H1 (cell line): ENCODE results near the gene MATN1. TPM values are rescaled to one million over a fixed set of nuclear protein-coding genes. Genes with fewer than 3 reads are reported as not detected.

Experiments used
- CTCF ChIA-PET: fragments of 300-600 bp; sonication (Branson Sonifier 250); formaldehyde crosslinking; loops from one replicate; lab custom pipeline; 2021; ENCODE audit not compliant: partially characterized antibody; lab: Charles Lee
- POLR2A ChIA-PET: fragments of 300-600 bp; sonication (Branson Sonifier 250); formaldehyde crosslinking; loops from one replicate; lab custom pipeline; 2021; ENCODE audit warnings: inconsistent platforms; ENCODE audit not compliant: partially characterized antibody; lab: Charles Lee
- DNase-seq, 2 experiments: peaks; one replicate each; pipeline versions ENCODE4 v3.0.0 to v3.0.0-alpha.2; 2010 to 2022; ENCODE audit warnings: low spot score in 2 of 2, low read depth in 1 of 2, mixed read lengths in 1 of 2
- FAIRE-seq: peaks from 2 replicates; lab custom pipeline; 2011; peaks lifted over from hg19 to GRCh38; lab: Jason Lieb, UNC
- H2AFZ ChIP-seq: 2 replicates; pipeline ENCODE4 v1.8.1; 2012; ENCODE audit warnings: low read length, inconsistent platforms
- H2AK5ac ChIP-seq: 2 replicates; pipeline ENCODE4 v1.6.1; 2013; ENCODE audit warnings: low read depth, low read length
- H2BK120ac ChIP-seq: replicated peaks from 2 replicates; pipeline ENCODE3; 2013; ENCODE audit warnings: low read depth, low read length, inconsistent platforms
- H2BK12ac ChIP-seq: 2 replicates; pipeline ENCODE4 v1.6.1; 2013; ENCODE audit warnings: low read depth, low read length
- H2BK15ac ChIP-seq: 2 replicates; pipeline ENCODE4 v1.6.1; 2013; ENCODE audit warnings: low read length
- H2BK20ac ChIP-seq: 2 replicates; pipeline ENCODE4 v1.6.1; 2013; ENCODE audit warnings: low read length
- H2BK5ac ChIP-seq: 2 replicates; pipeline ENCODE4 v1.6.1; 2013; ENCODE audit warnings: low read depth, low read length
- H3K14ac ChIP-seq: 2 replicates; pipeline ENCODE4 v1.6.1; 2013; ENCODE audit warnings: inconsistent platforms; ENCODE audit not compliant: insufficient read length
- H3K18ac ChIP-seq: 2 replicates; pipeline ENCODE4 v1.6.1; 2013; ENCODE audit warnings: low read length; ENCODE audit errors: extremely low read depth
- H3K23ac ChIP-seq: 2 replicates; pipeline ENCODE4 v1.6.1; 2013; ENCODE audit warnings: inconsistent platforms; ENCODE audit not compliant: insufficient read length
- H3K23me2 ChIP-seq: 2 replicates; pipeline ENCODE4 v1.6.1; 2013; ENCODE audit warnings: low read depth, low read length
- H3K27ac ChIP-seq: 2 replicates; pipeline ENCODE4 v1.6.1; 2011; ENCODE audit warnings: low read depth, low read length, inconsistent platforms
- H3K27me3 ChIP-seq, 4 experiments: replicated peaks in 1 of 4; 1 replicate in 1 of 4; 2 replicates in 3 of 4; pipeline versions ENCODE4 v1.6.1 to v1.8.1; 2011 to 2013; ENCODE audit warnings: low read length in 3 of 4, mild to moderate bottlenecking in 3 of 4, inconsistent platforms in 2 of 4, mixed read lengths in 2 of 4, moderate library complexity in 1 of 4; ENCODE audit not compliant: control insufficient read depth in 3 of 4, insufficient read depth in 3 of 4; ENCODE audit errors: extremely low read depth in 1 of 4
- H3K36me3 ChIP-seq, 4 experiments: 2 replicates each; pipeline versions ENCODE4 v1.6.1 to v1.8.1; 2011 to 2013; ENCODE audit warnings: mild to moderate bottlenecking in 4 of 4, low read length in 3 of 4, moderate library complexity in 2 of 4, control low read depth in 1 of 4, inconsistent platforms in 1 of 4; ENCODE audit not compliant: insufficient read depth in 4 of 4, control insufficient read depth in 2 of 4
- H3K4ac ChIP-seq: replicated peaks from 2 replicates; pipeline ENCODE3; 2013; ENCODE audit warnings: low read length, low read depth, mixed read lengths, inconsistent platforms; ENCODE audit not compliant: insufficient read length
- H3K4me1 ChIP-seq, 4 experiments: replicated peaks in 1 of 4; 1 replicate in 1 of 4; 2 replicates in 3 of 4; pipeline versions ENCODE4 v1.6.1 to v1.8.1; 2011 to 2013; ENCODE audit warnings: low read length in 3 of 4, inconsistent platforms in 2 of 4, mixed read lengths in 1 of 4; ENCODE audit not compliant: insufficient read depth in 4 of 4, control insufficient read depth in 3 of 4
- H3K4me2 ChIP-seq, 2 experiments: 2 replicates each; pipeline versions ENCODE4 v1.6.1 to v1.8.1; 2011 to 2013; ENCODE audit warnings: low read depth in 2 of 2, low read length in 2 of 2, control low read depth in 1 of 2, inconsistent platforms in 1 of 2, mild to moderate bottlenecking in 1 of 2; ENCODE audit not compliant: insufficient read depth in 1 of 2
- H3K4me3 ChIP-seq, 4 experiments: fragments of 200-600, 300-600 bp in 1 of 4; sonication (generic), shearing (Covaris generic), sonication (Bioruptor Twin) in 1 of 4; 2 replicates each; pipeline versions ENCODE4 v1.5.1 to v1.8.1; 2011 to 2016; ENCODE audit warnings: low read length in 4 of 4, low read depth in 3 of 4, control low read depth in 2 of 4, inconsistent platforms in 2 of 4, mild to moderate bottlenecking in 2 of 4, mixed read lengths in 1 of 4, moderate library complexity in 1 of 4; ENCODE audit not compliant: insufficient read depth in 2 of 4; ENCODE audit errors: extremely low read depth in 1 of 4
- H3K56ac ChIP-seq: replicated peaks from 2 replicates; pipeline ENCODE3; 2013; ENCODE audit warnings: low read depth, mild to moderate bottlenecking, mixed read lengths, low read length, inconsistent platforms; ENCODE audit not compliant: insufficient read length
- H3K79me1 ChIP-seq: 2 replicates; pipeline ENCODE4 v1.6.1; 2013; ENCODE audit warnings: low read depth, low read length, control low read depth
- H3K79me2 ChIP-seq, 2 experiments: 2 replicates each; pipeline versions ENCODE4 v1.6.1 to v1.8.1; 2012 to 2013; ENCODE audit warnings: low read length in 2 of 2, mild to moderate bottlenecking in 2 of 2, inconsistent platforms in 1 of 2; ENCODE audit not compliant: insufficient read depth in 2 of 2, control insufficient read depth in 1 of 2
- H3K9ac ChIP-seq, 4 experiments: replicated peaks in 1 of 4; 1 replicate in 1 of 4; 2 replicates in 3 of 4; pipeline versions ENCODE4 v1.6.1 to v1.8.1; 2011 to 2013; ENCODE audit warnings: low read depth in 3 of 4, low read length in 3 of 4, control low read depth in 2 of 4, mild to moderate bottlenecking in 2 of 4, moderate library complexity in 2 of 4, inconsistent platforms in 1 of 4; ENCODE audit errors: extremely low read depth in 1 of 4
- H3K9me3 ChIP-seq, 2 experiments: 2 replicates each; pipeline versions ENCODE4 v1.6.1 to v1.8.1; 2012 to 2013; ENCODE audit warnings: mild to moderate bottlenecking in 2 of 2, moderate library complexity in 2 of 2, control low read depth in 1 of 2, inconsistent platforms in 1 of 2, low read depth in 1 of 2, low read length in 1 of 2, mixed read lengths in 1 of 2; ENCODE audit not compliant: insufficient read depth in 2 of 2
- H4K20me1 ChIP-seq, 2 experiments: replicated peaks in 1 of 2; 2 replicates each; pipeline versions ENCODE3 to v1.8.1; 2011 to 2013; ENCODE audit warnings: inconsistent platforms in 2 of 2, low read length in 2 of 2, mild to moderate bottlenecking in 1 of 2; ENCODE audit not compliant: insufficient read depth in 2 of 2, control insufficient read depth in 1 of 2
- H4K5ac ChIP-seq: 2 replicates; pipeline ENCODE4 v1.6.1; 2013; ENCODE audit warnings: low read length, low read depth, mixed read lengths, inconsistent platforms; ENCODE audit not compliant: insufficient read length
- H4K8ac ChIP-seq: 2 replicates; pipeline ENCODE4 v1.8.0; 2013; ENCODE audit warnings: mild to moderate bottlenecking, moderate library complexity, low read length, inconsistent platforms; ENCODE audit not compliant: insufficient read depth; ENCODE audit errors: extremely low read depth
- H4K91ac ChIP-seq: replicated peaks from 2 replicates; pipeline ENCODE3; 2013; ENCODE audit warnings: low read length, mixed read lengths, inconsistent platforms; ENCODE audit not compliant: insufficient read length
- BCL11A ChIP-seq, 2 experiments: IDR thresholded peaks; one replicate each; pipeline ENCODE4 v1.6.1; 2011; ENCODE audit warnings: low read depth in 2 of 2, low read length in 2 of 2, mild to moderate bottlenecking in 2 of 2
- BRCA1 ChIP-seq: IDR thresholded peaks from 2 replicates; pipeline ENCODE4 v1.6.1; 2012; ENCODE audit warnings: low read depth, low read length, improper control_type of control experiment
- EP300 ChIP-seq, 2 experiments: IDR thresholded peaks; 1 replicate in 1 of 2; 2 replicates in 1 of 2; pipeline ENCODE4 v1.6.1; 2011 to 2012; ENCODE audit warnings: low read depth in 2 of 2, low read length in 2 of 2, mild to moderate bottlenecking in 2 of 2, borderline replicate concordance in 1 of 2, inconsistent platforms in 1 of 2, moderate library complexity in 1 of 2
- POU5F1 ChIP-seq: IDR thresholded peaks from 2 replicates; pipeline ENCODE4 v1.6.1; 2011; ENCODE audit warnings: low read depth, mild to moderate bottlenecking, low read length, moderate library complexity
- RAD21 ChIP-seq, 2 experiments: IDR thresholded peaks in 1 of 2; conservative IDR thresholded peaks in 1 of 2; 2 replicates each; pipeline ENCODE4 v1.6.1; 2011; ENCODE audit warnings: low read depth in 2 of 2, low read length in 2 of 2, improper control_type of control experiment in 1 of 2, inconsistent platforms in 1 of 2, mild to moderate bottlenecking in 1 of 2, moderate library complexity in 1 of 2
- RNF2 ChIP-seq: fragments of 200-900, 300-1000 bp; sonication (generic); IDR thresholded peaks from 2 replicates; pipeline ENCODE4 v1.7.1; 2016; ENCODE audit warnings: borderline replicate concordance, low read depth, mild to moderate bottlenecking, antibody characterized with exemption, low read length; ENCODE audit not compliant: poor library complexity, severe bottlenecking; ENCODE audit errors: missing control alignments
- SIN3A ChIP-seq, 2 experiments: IDR thresholded peaks in 1 of 2; conservative IDR thresholded peaks in 1 of 2; 2 replicates each; pipeline ENCODE4 v1.6.1; 2011 to 2012; ENCODE audit warnings: low read length in 2 of 2, improper control_type of control experiment in 1 of 2, low read depth in 1 of 2, mild to moderate bottlenecking in 1 of 2
- SIX5 ChIP-seq: IDR thresholded peaks from 2 replicates; pipeline ENCODE4 v1.6.1; 2011; ENCODE audit warnings: mild to moderate bottlenecking, low read depth, low read length
- TAF7 ChIP-seq: optimal IDR thresholded peaks from 2 replicates; pipeline ENCODE3; 2011; ENCODE audit warnings: low read depth, mild to moderate bottlenecking, inconsistent platforms, low read length, moderate library complexity, borderline replicate concordance
- TBP ChIP-seq: IDR thresholded peaks from 2 replicates; pipeline ENCODE4 v1.6.1; 2011; ENCODE audit warnings: low read depth, low read length, improper control_type of control experiment
- WGBS, 2 experiments: shearing (Covaris generic) in 1 of 2; methylation state at CpG; one replicate each; pipeline versions ENCODE4 v1.1.6 to v1.1.7; 2013 to 2015; ENCODE audit warnings: low lambda C conversion rate in 2 of 2, mixed read lengths in 2 of 2, inconsistent platforms in 1 of 2, low coverage in 1 of 2, missing lambda C conversion rate in 1 of 2; ENCODE audit not compliant: insufficient replicate concordance in 2 of 2, insufficient coverage in 1 of 2, insufficient read length in 1 of 2; ENCODE audit errors: extremely low coverage in 1 of 2, missing lambda C conversion rate in 1 of 2; 5-methylcytosine and 5-hydroxymethylcytosine counted together
- polyA plus RNA-seq, 7 experiments: library from polyadenylated mRNA; depleted of rRNA in 3 of 7; stranded (reverse) in 5 of 7; unstranded in 2 of 7; fragments of >200 nt in 5 of 7; fragments of 200-250 nt in 2 of 7; gene quantifications; 1 replicate in 5 of 7; 2 replicates in 1 of 7; 4 replicates in 1 of 7; pipeline versions ENCODE4 v1.2.1 to v1.2.3, GENCODE V29; 2011 to 2013; ENCODE audit warnings: missing spikeins in 2 of 7, mixed read lengths in 2 of 7
- total RNA-seq: library from RNA; stranded (reverse); fragmentation: NEBNext Ultra II Directional; extraction: Animal tissue kit (Norgen Biotek cat#: 25700); gene quantifications from 2 replicates; pipeline ENCODE4 v1.2.1, GENCODE V29; 2021
- TF ChIP-seq, protein P1 (sequence below): IDR thresholded peaks from 2 replicates; pipeline ENCODE4 v1.6.1; 2011; ENCODE audit warnings: low read depth, mild to moderate bottlenecking, low read length; ENCODE audit not compliant: insufficient read depth

MATN1 gene
- total and polyA plus RNA-seq, 2 of the 8 experiments (the other 6 are each of a cell fraction or from before 2014, with no cell fraction given): 0.12 to 0.28 TPM

DNA sequence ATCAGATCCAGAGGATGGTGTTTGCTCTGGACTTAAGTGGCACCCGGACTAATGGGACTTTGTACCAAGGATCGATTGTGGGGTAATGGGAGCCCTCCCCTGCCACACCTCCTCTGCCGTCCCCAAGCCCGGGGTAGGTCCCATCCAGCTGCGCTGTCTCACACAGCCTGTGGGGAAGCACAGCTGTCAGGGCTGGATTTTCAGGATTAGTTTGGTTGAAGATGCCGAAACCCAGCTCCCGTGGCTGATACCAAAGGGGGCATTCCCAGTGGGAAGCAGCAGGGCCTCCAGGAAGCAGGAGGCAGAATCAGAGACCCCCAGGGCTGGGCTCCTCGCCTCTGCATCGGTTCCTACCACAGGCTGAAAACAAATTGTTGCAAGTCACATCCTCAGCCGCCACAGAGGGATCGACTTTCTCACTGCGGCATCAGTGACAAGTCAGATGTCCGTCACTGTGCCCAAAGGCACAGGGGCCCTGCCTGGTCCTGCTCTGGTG is 59.7 kb downstream of the MATN1 start:
- H3K4me1 ChIP-seq: peaks cover 0 to 9% (median 3%) of the 10 kb centered on the region in 4 experiments; a peak in 5 of 7 replicates

More for the DNA sequence above, 59.7 kb downstream of the MATN1 start:
- ChIA-PET POLR2A (no interaction called here), CTCF (no interaction called here)
- Histone ChIP-seq H4K8ac (no peak overlapping the region), H2AFZ (no peak overlapping the region), H4K20me1 (no peaks in the 10 kb centered on the region), H2BK120ac (no peak overlapping the region), H2BK15ac (no peak overlapping the region), H3K36me3 (no peaks in the 10 kb centered on the region), H3K27me3 (peaks cover 0 to 2% (median 0%) of the 10 kb centered on the region in 4 experiments; a peak in 2 of 7 replicates), H3K23me2 (no peaks in the 10 kb centered on the region), H3K56ac (no peak overlapping the region), H4K5ac (no peak overlapping the region), H3K27ac (no peak overlapping the region), H3K23ac (no peak overlapping the region), H3K4me3 (no peak overlapping the region), H2BK20ac (no peak overlapping the region), H3K9me3 (no peaks in the 10 kb centered on the region), H3K9ac (no peak overlapping the region), H3K79me1 (no peaks in the 10 kb centered on the region), H3K18ac (no peak overlapping the region), H2BK5ac (no peak overlapping the region), H3K4ac (no peak overlapping the region), H4K91ac (no peak overlapping the region), H2BK12ac (no peak overlapping the region), H3K4me2 (no peak overlapping the region), H2AK5ac (no peak overlapping the region), H3K79me2 (no peaks in the 10 kb centered on the region), H3K14ac (no peak overlapping the region)
- FAIRE-seq: no peak
- TF ChIP-seq, protein P1, sequence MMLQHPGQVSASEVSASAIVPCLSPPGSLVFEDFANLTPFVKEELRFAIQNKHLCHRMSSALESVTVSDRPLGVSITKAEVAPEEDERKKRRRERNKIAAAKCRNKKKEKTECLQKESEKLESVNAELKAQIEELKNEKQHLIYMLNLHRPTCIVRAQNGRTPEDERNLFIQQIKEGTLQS: no peak
- no peak for TF ChIP-seq TBP
- TF ChIP-seq SIN3A (conservative IDR thresholded peaks at IDR 0.05 in 1 of 2, IDR thresholded peaks at IDR 0.05 in 1 of 2; ENCODE audit: low read depth in 1 of 2, low read length in 2 of 2): no peak
- no peak for TF ChIP-seq RAD21 (IDR thresholded peaks at IDR 0.05 in 1 of 2, conservative IDR thresholded peaks at IDR 0.05 in 1 of 2; ENCODE audit: low read depth in 2 of 2, low read length in 2 of 2)
- TF ChIP-seq EP300 (IDR thresholded peaks at IDR 0.05; ENCODE audit: borderline replicate concordance in 1 of 2, low read depth in 2 of 2, low read length in 2 of 2): no peak
- TF ChIP-seq SIX5: no peak
- no peak for TF ChIP-seq TAF7
- no peak for TF ChIP-seq BCL11A (IDR thresholded peaks at IDR 0.05; ENCODE audit: low read depth in 2 of 2, low read length in 2 of 2)
- no peak for TF ChIP-seq RNF2
- no peak for TF ChIP-seq BRCA1
- no peak for TF ChIP-seq POU5F1
- 78% methylated on average over 13 of the region's 13 CpGs; no CpG with 5 or more reads in 1 of the 2 experiments for WGBS, 2 experiments
- no peak for DNase-seq
